ENCODE measurements around the gene CSF1.

- TF ChIP-seq CTCF (conservative IDR thresholded peaks at IDR 0.05; ENCODE audit: low read depth in 2 of 2), result no peak
- no peak for TF ChIP-seq REST (IDR thresholded peaks at IDR 0.05; ENCODE audit: unreplicated experiment)
- no peak for TF ChIP-seq CREB1 (CRISPR knock-in tag; IDR thresholded peaks at IDR 0.05; ENCODE audit: low read depth)
Measured at GRCh38 chr1:109884242-109884891, 26.3 kb upstream of the CSF1 start.

All from GM23338 (cell line).